ENCODE measurements around the gene TMEM38A.

DNA sequence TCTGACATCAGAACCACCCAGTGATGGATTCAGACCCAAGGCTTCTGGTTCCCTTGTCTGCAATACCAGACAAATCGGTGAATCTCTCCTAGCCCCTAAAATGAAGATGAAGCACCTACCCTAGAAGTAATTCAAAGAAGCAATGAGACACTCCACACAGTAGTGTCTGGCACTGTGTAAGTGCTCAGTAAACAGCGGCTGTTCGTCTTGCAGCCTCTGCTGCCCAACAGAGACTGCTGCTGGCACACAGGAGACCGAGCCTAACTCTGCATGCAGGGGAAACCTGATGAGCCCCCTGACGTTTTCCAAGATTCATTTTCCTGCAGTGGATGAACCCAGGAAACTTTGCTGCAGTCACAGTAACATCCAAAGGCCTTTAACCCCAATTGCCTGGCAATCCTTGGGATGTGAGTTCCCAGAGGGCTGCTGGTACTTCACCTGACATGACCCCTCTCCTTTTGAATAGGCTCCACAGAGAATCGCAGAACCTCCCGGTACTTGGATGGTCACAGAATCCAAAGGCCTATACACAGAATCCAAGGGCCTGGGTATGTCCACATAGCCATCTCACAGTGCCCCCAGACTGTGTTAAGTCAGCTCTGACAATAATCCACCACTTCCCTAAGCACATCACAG, 39.7 kb upstream of the TMEM38A start:
- TF ChIP-seq EGR1 (IDR thresholded peaks at IDR 0.05; ENCODE audit: low read depth in 2 of 2): no peak
- TF ChIP-seq, protein P1, sequence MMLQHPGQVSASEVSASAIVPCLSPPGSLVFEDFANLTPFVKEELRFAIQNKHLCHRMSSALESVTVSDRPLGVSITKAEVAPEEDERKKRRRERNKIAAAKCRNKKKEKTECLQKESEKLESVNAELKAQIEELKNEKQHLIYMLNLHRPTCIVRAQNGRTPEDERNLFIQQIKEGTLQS (IDR thresholded peaks at IDR 0.05): no peak
- TF ChIP-seq, protein P2, sequence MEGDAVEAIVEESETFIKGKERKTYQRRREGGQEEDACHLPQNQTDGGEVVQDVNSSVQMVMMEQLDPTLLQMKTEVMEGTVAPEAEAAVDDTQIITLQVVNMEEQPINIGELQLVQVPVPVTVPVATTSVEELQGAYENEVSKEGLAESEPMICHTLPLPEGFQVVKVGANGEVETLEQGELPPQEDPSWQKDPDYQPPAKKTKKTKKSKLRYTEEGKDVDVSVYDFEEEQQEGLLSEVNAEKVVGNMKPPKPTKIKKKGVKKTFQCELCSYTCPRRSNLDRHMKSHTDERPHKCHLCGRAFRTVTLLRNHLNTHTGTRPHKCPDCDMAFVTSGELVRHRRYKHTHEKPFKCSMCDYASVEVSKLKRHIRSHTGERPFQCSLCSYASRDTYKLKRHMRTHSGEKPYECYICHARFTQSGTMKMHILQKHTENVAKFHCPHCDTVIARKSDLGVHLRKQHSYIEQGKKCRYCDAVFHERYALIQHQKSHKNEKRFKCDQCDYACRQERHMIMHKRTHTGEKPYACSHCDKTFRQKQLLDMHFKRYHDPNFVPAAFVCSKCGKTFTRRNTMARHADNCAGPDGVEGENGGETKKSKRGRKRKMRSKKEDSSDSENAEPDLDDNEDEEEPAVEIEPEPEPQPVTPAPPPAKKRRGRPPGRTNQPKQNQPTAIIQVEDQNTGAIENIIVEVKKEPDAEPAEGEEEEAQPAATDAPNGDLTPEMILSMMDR (IDR thresholded peaks at IDR 0.05; ENCODE audit: low read depth, low read length, missing input control): no peak
- TF ChIP-seq HNF4G (IDR thresholded peaks at IDR 0.05): no peak
- TF ChIP-seq SP1 (IDR thresholded peaks at IDR 0.05): no peak
- TF ChIP-seq, protein P3, sequence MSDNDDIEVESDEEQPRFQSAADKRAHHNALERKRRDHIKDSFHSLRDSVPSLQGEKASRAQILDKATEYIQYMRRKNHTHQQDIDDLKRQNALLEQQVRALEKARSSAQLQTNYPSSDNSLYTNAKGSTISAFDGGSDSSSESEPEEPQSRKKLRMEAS (IDR thresholded peaks at IDR 0.05): no peak
- TF ChIP-seq RAD21 (IDR thresholded peaks at IDR 0.05): no peak
- TF ChIP-seq TAF1 (conservative IDR thresholded peaks at IDR 0.05): no peak
- TF ChIP-seq, protein P4, sequence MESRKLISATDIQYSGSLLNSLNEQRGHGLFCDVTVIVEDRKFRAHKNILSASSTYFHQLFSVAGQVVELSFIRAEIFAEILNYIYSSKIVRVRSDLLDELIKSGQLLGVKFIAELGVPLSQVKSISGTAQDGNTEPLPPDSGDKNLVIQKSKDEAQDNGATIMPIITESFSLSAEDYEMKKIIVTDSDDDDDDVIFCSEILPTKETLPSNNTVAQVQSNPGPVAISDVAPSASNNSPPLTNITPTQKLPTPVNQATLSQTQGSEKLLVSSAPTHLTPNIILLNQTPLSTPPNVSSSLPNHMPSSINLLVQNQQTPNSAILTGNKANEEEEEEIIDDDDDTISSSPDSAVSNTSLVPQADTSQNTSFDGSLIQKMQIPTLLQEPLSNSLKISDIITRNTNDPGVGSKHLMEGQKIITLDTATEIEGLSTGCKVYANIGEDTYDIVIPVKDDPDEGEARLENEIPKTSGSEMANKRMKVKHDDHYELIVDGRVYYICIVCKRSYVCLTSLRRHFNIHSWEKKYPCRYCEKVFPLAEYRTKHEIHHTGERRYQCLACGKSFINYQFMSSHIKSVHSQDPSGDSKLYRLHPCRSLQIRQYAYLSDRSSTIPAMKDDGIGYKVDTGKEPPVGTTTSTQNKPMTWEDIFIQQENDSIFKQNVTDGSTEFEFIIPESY (IDR thresholded peaks at IDR 0.05): no peak
- no peak for TF ChIP-seq REST (IDR thresholded peaks at IDR 0.05)
- no peak for TF ChIP-seq GABPA (IDR thresholded peaks at IDR 0.05 in 1 of 2, conservative IDR thresholded peaks at IDR 0.05 in 1 of 2)
- no peak for TF ChIP-seq JUND (IDR thresholded peaks at IDR 0.05)

Data from liver (tissue), 3 donors.